Ammon's horn (tissue), 1 donor: ENCODE results near the gene ACTR10.
"Not testable (repeated sequence)": the region's sequence is repeated elsewhere in the genome, so short reads cannot be mapped to it uniquely, and the experiment has no call there.

ENCODE experiments used
- DNase-seq: peaks from one replicate; pipeline ENCODE4 v3.0.0-alpha.2; 2016; ENCODE audit warnings: low spot score

Gene ACTR10

GRCh38 chr14:58216544-58216943 lies 16.6 kb downstream of the ACTR10 start:
- DNase-seq: no peak

DNA sequence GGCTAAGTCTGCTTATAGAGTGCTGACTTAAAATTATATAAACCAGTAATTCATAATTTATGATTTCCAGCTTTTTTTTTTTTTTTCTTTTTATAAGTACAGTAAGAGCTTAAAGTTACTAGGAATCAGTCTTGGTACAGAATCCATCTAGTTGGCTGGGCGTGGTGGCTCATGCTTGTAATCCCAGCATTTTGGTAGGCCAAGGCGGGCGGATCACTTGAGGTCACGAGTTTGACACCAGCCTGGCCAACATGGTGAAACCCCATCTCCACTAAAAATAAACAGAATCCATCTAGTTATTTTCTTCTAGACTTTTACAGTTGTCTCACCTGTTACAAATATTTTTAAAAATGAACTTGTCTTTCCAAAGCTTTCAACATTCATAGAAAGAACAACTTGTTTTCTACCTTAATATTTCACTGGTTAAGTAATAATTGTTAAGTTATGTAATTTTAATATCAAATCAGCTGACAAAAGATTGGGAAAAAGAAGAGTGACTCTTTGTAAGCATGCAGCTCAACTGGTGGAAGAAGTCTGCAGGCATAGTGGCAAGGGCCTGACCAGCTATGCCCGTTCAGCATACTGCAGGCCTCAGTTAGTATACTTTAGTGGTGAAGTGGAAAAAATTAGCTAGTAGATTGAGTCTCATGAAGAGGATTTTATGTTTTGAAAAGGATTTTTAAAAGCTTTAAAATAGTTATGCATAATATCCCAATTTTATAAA lies 27.3 kb downstream of the ACTR10 start:
- no peak for DNase-seq

- DNase-seq: peak; percentile 17
Observed at GRCh38 chr14:58238252-58239243, 38.6 kb downstream of the ACTR10 start.

DNA sequence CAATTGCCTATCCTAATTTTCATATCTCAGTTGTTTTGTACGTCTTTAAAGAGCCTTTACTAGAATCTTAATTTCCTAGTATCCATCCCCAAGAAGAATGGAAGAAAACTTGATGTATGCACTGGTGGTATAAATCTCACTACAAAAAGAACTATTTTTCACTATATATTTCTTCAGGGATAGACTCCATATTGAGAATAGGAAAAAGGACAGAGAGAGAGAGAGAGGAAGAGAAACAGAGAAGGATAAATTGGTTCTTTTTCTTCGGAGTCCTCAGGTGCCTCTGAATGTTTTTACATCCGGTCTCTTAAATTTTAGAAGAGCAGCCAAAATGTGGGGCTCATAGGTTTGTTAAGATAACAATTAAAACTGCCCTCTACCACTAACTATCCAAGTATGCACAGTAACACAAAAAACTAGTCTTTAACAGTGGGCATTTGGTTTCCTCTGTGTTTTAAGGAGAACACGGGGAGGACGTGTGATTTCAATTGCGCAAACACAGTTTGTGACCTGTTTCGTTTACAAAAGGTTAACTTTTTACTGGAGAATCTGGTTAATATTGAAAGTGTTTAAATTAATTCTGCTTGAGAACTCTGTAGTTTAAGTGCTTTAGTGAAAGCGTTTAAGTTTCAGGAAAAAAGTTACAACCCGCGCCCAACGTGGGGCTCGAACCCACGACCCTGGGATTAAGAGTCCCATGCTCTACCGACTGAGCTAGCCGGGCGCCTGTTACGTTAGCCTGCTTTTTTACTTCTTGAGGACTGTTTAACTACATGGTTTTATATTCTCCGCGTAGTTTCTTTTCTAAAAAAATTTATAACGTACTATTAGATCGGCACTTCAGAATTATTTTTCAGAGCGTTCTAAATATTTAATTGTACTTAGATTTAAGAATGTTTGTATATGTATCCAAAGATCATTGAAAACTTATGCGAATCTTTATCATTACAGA lies 39.6 kb downstream of the ACTR10 start:
- DNase-seq: peak; percentile 82

GRCh38 chr14:58243790-58244555 lies 44.0 kb downstream of the ACTR10 start:
- peak; percentile 20 for DNase-seq

- DNase-seq: peak; percentile 97
Observed at GRCh38 chr14:58244556-58245387, 44.8 kb downstream of the ACTR10 start, which contains the start of gene PSMA3. PSMA3 (plus strand) TSS chr14:58244843; CDS start chr14:58244921, 78 bp downstream.

DNA sequence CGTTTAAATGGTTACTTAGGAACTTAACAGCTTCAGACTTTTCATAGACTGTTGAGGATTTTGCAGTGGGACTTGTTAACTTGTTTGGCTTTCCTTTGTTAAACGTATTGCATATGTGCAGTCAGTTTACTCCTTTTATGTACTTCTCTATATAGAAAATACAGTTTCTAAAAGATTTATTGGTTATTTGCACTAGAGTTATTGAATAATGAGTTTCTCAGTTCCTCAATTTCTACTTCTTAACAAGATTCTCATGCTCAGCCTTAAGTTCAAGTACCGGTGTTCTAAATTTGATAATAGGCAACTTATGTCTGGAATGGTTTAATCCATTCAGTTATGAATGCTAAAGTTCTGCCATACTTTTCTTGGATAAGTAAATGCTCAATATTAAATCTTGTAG lies 45.6 kb downstream of the ACTR10 start:
- no peak for DNase-seq

DNA sequence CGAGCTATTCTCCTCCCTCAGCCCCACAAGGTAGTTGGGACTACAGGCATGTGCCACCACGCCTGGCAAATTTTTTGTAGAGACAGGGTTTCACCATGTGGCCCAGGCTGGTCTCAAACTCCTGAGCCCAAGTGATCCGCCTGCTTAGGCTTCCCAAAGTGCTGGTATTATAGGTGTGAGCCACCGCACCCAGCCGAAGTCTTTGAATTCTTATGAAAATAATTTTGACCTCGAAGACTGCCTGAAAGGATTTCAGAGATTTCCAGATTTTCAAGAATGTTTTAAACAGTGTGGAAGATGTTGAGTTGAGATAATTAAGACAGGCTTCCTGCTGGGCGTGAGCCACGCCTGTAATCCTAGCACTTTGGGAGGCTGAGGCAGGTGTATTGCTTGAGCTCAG lies 49.7 kb downstream of the ACTR10 start:
- no peak for DNase-seq

GRCh38 chr14:58258156-58258555 lies 58.2 kb downstream of the ACTR10 start:
- no peak for DNase-seq

DNA sequence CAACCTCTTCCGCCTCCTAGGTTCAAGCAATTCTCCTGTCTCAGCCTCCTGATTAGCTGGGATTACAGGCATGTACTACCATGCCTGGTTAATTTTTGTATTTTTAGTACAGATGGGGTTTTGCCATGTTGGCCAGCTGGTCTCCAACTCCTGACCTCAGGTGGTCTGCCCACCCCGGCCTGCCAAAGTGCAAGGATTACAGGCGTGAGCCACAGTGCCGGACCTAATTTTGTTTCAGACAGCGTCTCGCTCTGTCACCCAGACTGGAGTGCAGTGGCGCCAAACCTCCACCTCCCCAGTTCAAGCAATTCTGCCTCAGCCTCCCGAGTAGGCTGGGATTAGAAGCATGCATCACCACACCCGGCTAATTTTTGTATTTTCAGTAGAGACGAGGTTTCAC lies 62.1 kb downstream of the ACTR10 start:
- not testable (repeated sequence) for DNase-seq

DNA sequence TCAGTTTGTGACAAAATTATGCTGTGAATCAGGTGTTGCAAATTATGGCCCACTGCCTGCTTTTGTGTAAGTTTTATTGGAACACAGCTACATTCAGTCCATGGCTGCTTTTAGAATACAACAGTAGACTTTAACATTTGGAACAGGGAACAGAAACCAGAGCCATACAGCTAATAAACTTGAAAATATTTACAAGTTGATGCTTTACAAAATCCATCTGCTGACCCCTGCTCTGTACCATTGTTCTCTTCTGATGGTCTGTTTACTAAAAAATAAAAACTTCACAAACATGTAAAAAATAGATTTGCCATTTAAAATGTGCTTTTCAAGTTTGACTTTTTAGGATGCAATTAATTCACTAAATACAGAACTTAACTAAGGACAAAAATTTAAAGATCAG lies 65.5 kb downstream of the ACTR10 start:
- no peak for DNase-seq

DNA sequence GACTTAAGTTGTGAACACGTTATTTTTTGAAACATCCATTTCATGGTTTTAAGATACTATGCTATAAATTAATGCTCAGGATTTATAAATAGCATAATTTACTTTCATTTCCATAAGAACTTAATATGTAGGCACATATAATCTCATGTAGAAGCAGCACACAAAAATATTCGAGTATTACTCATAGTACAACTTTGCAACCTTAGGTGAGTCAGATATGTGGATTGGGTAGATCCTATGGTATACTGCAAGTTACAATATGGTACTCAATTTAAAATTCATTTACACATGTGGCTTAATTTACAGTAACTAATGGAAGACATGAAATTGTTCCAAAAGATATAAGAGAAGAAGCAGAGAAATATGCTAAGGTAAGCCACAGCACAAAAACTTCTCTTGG lies 70.7 kb downstream of the ACTR10 start:
- no peak for DNase-seq

DNA sequence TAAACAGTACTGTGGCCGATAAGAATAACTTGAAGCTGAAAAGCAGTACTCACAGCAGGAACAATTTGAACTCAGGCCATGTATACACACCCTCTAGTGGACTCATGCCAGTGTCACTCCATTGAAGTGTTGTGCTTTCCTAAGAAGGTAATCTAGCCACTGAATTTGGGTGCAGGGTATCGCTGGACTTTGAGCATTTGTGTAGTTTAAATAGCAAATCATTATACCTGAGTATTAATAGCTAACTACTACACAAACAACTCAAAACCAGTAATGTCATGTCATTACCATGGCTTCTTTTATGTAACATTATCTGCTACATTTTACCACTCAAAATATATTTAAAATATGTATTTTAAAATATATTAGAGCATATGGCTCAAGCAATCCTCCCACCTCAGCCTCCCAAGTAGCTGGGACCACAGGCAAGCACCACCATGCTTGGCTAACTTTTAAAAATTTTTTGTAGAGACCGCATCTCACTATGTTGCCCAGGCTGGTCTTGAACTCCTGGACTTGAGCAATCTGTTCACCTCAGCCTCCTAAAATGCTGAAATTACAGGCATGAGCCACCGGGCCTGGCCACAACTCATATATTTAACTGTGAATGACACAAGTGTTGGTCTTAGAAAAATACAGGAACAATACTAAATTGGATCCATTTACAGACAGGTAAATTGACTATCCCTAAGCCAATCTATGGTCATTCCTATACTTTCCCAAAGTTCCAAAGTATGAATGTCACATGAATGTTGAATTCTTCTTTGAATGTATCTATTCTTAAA lies 72.8 kb downstream of the ACTR10 start:
- DNase-seq: peak; percentile 17

DNA sequence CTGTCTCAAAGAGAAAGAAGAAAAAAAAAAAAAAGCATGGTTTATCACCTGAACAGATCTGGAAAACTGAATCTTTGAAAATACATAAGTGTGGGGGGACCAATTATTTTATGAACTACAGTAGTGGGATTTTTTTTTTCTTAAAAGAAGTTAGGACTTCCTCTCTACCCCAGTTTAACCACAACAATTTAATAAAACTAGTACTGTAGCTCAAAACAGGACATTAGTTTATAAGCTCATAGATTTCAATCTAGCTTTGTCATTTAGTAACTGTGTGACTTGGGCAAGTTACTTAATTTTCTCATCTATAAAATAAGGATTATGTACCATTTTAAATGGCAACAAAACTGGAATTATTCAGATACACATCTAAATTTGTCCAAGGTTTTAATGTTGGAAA lies 74.9 kb downstream of the ACTR10 start:
- DNase-seq: no peak

DNA sequence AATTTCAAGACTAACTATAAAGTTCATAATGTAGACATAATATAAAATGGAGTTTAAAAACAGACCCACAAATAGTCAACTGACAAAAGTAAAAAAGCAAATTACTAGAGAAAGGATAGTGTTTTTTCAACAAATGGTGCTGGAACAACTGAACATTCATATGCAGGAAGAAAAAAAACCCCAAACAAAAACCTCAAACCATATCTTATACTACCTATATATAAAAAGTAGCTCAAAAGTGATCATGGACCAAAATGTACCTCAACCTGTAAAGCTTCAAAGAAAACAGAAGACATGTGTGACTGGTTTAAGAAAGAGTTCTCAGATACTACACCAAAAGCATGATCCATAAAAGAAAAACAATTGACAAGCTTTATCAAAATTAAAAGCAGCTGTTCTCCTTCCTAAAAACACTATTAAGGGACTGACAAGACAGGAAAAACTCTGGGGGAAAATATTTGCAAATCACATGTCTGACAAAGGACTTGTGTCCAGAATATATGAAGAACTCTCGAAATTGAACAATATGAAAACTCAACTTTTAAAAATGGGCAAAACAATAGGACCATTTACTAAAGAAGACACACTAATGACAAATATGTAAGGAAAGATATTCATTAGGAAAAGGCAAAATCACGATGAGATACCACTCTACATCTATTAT lies 75.7 kb downstream of the ACTR10 start:
- DNase-seq: no peak

DNA sequence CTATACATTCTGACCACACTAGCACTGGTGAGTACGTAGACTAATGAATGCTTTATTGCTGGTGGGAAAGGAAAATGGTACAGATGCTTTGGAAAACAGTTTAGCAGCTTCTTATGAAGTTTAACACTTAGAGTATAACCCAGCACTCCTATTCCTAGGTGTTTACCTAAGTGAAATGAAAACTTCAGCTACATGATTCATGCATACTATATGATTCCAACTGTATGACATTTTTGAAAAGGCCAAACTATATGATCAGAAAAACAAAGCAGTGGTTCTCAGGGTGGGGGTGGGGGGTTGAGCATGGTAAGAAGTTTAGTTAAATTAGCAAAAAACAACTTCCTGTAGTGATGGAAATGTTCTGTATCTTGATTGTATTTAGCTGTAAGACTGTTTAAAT lies 76.3 kb downstream of the ACTR10 start:
- DNase-seq: no peak

GRCh38 chr14:58278177-58278576 lies 78.2 kb downstream of the ACTR10 start:
- no peak for DNase-seq

DNA sequence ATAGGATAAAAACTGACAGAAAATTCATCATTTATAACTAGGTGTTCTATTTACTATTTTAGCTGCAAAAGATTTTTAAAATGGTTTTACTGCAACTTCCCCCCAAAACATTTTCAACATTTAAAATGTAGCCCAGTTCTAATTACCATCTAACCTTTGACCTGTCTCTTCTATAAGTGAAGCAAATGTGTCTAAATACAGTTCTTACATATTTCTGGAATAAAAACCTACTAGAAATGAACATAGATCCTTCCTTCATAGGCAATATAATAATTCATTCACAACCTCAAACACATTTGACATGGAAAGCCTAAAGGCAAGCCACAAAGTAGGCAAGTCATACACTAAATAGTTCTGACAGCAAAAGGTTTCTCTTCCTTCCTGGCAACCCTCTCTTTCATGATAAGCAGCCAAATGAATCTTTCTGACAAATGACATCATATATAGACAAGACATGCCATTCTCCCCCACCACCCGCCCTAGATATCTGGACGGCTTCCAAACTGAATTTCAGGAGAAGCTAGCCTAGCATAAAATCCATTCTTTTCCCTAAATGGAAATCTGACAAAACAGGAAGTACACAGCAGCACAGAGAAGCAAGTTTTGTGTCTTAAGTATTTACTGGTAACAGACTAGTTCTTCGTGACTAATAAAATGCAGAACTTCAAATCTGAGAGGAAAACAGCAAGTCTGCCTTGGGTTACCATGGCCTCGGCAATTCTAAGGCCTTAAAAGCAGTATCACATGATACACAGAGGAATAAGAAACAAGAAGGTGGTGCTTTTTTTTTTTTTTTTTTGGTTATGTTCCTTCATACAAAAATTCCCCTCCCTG lies 81.2 kb downstream of the ACTR10 start:
- peak; percentile 50 for DNase-seq
